Lower leg skin (tissue), 4 donors: Measurements from ENCODE around the gene NOTCH2. TPM values are rescaled to one million over a fixed set of nuclear protein-coding genes. Genes with fewer than 3 reads are reported as not detected.

Source experiments
- DNase-seq, 2 donors: peaks; one replicate each; pipeline ENCODE4 v3.0.0-alpha.2; 2019; ENCODE audit warnings: low spot score in 2 of 2
- H3K4me3 ChIP-seq: fragments of 200-600 bp; sonication (generic); 2 replicates; pipeline ENCODE4 v1.5.1; 2017; ENCODE audit warnings: mild to moderate bottlenecking, low read depth; ENCODE audit not compliant: poor library complexity, severe bottlenecking
- POLR2A ChIP-seq, 2 donors: fragments of 450-650 bp; IDR thresholded peaks; one replicate each; pipeline ENCODE4 v1.6.1; 2016 to 2017; ENCODE audit warnings: antibody characterized with exemption in 2 of 2, mild to moderate bottlenecking in 1 of 2, moderate library complexity in 1 of 2
- WGBS, 2 donors: methylation state at CpG; one replicate each; pipeline ENCODE4 v1.1.5; 2018; 5-methylcytosine and 5-hydroxymethylcytosine counted together
- intact Hi-C: fragments of 100-400 bp; cut with DNase I; formaldehyde crosslinking; loops from one replicate; pipeline ENCODE4 v1.15.0; 2023; ENCODE audit warnings: low total_unique reads
- total RNA-seq, 4 donors: library from RNA; depleted of rRNA; stranded (reverse); fragments of >200 nt; gene quantifications; one replicate each; pipeline ENCODE4 v1.1.0, GENCODE V29; 2016
- TF ChIP-seq, protein P1 (sequence below), 3 donors: fragments of 450-650 bp; IDR thresholded peaks; one replicate each; pipeline ENCODE4 v1.5.1; 2016; ENCODE audit warnings: antibody characterized with exemption in 3 of 3, mild to moderate bottlenecking in 3 of 3, moderate library complexity in 2 of 3

The NOTCH2 gene
- total RNA-seq, 4 donors from 2014 or later: 102 to 169 (median 132) TPM

DNA sequence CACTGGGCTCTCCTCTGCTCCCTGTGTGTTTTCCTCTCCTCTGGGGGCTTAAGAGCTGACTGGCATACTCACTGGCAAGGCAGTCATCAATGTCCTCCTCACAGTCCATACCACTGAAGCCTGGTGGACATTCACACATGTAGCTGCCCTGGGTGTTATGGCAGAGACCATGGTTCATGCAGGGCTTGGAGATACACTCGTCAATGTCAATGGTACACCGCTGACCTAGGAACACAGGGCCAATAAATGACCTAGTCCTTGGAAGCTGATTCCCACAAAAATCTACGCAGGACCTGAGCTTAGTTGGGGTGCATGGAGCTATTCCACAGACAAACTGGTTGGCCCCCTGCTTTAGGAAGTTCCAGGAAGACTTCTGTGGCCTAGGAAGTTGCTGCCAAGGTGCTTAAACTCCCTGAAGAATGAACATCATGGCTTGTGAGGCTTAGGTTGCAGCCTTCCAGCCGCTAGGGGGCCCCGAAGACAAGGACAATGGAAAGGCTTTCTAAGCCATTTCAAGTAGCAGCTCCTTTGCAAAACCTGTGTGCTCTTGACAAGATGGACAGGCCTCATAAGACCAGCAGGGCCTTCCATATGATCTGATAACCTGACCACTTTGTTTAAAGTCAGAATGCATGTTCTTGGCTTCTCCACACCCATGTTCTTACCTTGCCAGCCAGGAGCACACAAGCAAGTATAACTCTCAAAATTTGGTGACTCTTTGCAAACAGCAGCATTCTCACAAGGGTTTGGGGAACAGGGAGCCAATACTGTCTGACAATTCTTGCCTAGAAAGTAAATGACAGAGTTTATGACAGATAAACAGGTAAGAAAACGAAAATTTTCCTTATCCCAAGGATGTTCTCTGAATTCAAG lies 120.9 kb downstream of the NOTCH2 start:
- H3K4me3 ChIP-seq: no peak overlapping the region
- intact Hi-C loops: loop anchor here (10.0 kb wide), 1 partner anchor 204 kb away; no protein-coding TSS in a partner anchor
- WGBS, 2 donors: 40 to 57% methylated on average over 5 to 6 of the region's 6 CpGs
- TF ChIP-seq, protein P1, sequence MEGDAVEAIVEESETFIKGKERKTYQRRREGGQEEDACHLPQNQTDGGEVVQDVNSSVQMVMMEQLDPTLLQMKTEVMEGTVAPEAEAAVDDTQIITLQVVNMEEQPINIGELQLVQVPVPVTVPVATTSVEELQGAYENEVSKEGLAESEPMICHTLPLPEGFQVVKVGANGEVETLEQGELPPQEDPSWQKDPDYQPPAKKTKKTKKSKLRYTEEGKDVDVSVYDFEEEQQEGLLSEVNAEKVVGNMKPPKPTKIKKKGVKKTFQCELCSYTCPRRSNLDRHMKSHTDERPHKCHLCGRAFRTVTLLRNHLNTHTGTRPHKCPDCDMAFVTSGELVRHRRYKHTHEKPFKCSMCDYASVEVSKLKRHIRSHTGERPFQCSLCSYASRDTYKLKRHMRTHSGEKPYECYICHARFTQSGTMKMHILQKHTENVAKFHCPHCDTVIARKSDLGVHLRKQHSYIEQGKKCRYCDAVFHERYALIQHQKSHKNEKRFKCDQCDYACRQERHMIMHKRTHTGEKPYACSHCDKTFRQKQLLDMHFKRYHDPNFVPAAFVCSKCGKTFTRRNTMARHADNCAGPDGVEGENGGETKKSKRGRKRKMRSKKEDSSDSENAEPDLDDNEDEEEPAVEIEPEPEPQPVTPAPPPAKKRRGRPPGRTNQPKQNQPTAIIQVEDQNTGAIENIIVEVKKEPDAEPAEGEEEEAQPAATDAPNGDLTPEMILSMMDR (IDR thresholded peaks at IDR 0.05): peak in 1 of 3 donors; percentile 61
- no peak for TF ChIP-seq POLR2A (IDR thresholded peaks at IDR 0.05)
- peak; percentile 70 to 94 for DNase-seq

DNA sequence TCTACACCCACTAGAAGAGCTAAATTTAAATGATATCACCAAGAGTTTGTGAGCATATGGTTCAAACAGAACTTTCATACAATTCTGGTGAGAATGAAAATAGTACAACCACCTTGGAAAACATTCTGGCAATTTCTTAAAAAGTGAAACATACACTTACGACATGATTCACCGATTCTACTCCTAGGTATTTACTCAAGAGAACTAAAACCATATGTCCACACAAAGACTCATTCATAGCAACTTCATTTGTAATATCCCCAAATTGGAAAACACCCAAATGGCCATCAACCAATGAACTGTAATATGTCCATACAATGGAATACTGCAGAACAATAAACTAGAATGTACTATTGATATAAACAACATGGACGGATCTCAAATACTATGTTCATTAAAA lies 122.0 kb downstream of the NOTCH2 start:
- intact Hi-C loops: loop anchor here (10.0 kb wide), 1 partner anchor 203 kb away; no protein-coding TSS in a partner anchor
- H3K4me3 ChIP-seq: no peak overlapping the region
- TF ChIP-seq POLR2A (IDR thresholded peaks at IDR 0.05): no peak
- TF ChIP-seq, protein P1 (IDR thresholded peaks at IDR 0.05): no peak
- 63 to 65% methylated on average over 3 of the region's 3 CpGs for WGBS, 2 donors
- DNase-seq: no peak

DNA sequence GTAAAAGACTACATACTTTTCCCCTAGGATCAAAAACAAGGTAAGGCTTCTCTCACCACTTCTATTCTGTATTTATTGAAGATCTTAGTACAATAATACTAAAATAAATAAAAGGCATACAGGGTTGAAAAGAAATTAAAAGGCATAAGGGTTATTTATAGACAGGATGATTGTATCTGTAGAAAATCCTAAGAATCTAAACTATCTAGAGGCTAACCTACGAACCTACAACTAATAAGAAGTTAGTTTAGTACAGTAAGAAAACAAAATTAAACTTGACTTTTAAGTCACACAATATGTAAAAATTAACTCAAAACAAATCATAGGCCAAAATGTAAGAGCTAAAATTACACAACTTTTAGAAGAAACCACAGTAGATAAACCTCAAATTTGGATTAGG lies 122.7 kb downstream of the NOTCH2 start:
- no peak overlapping the region for H3K4me3 ChIP-seq
- WGBS, 2 donors: 69 to 70% methylated on average over 1 of the region's 1 CpG
- intact Hi-C loops: loop anchor here (10.0 kb wide), 1 partner anchor 202 kb away; no protein-coding TSS in a partner anchor
- no peak for TF ChIP-seq POLR2A (IDR thresholded peaks at IDR 0.05)
- TF ChIP-seq, protein P1 (IDR thresholded peaks at IDR 0.05): no peak
- no peak for DNase-seq

DNA sequence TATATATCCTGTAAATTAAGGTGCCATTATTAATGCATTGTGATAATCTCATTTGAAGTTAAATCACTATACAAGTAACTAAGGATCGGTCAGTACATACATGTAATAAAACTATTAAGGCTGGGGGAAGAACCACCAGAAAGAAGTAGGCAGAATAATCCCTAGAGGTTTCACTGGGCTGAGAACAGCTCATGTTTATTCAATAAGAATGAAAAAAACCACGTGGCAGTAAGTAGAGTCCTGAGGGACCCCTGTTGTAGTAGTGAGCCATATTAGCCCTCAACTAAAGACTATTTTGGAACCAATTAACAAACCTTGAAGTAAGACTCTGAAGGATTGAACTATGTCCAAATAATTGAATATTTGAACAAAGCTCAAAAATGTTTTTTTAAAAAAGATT lies 126.2 kb downstream of the NOTCH2 start:
- no peak for DNase-seq
- H3K4me3 ChIP-seq: no peak overlapping the region
- TF ChIP-seq, protein P1 (IDR thresholded peaks at IDR 0.05): no peak
- TF ChIP-seq POLR2A (IDR thresholded peaks at IDR 0.05): no peak
- 66 to 76% methylated on average over 2 of the region's 2 CpGs for WGBS, 2 donors
- intact Hi-C loops: loop anchor here (10.0 kb wide), 1 partner anchor 198 kb away; no protein-coding TSS in a partner anchor

DNA sequence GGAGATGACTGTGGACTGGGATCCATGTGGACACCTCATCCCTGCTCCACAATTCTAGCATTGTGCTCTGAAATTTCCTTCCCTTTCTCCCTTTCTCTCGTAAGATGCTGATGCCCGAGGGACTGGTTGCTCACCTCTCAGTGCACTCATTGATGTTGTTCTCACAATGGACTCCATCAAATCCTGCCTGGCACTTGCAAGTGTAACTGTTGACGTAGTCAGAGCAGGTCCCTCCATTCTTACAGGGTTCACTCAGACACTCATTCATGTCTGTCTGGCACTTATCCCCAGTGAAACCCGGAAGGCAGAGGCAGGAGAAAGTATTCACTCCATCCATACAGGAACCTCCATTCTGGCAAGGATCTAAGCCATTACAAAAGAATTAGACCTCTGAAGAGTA lies 128.1 kb downstream of the NOTCH2 start:
- TF ChIP-seq POLR2A (IDR thresholded peaks at IDR 0.05): no peak
- TF ChIP-seq, protein P1 (IDR thresholded peaks at IDR 0.05): no peak
- intact Hi-C loops: loop anchor here (10.0 kb wide), 1 partner anchor 197 kb away; no protein-coding TSS in a partner anchor
- DNase-seq: no peak
- 90 to 96% methylated on average over 4 of the region's 4 CpGs for WGBS, 2 donors
- no peak overlapping the region for H3K4me3 ChIP-seq
